ENCODE data around the gene ATF4.

- TF ChIP-seq CTCF (IDR thresholded peaks at IDR 0.05) (no peak), POLR2A (IDR thresholded peaks at IDR 0.05) (no peak), POLR2AphosphoS5 (IDR thresholded peaks at IDR 0.05) (no peak)
Observed at GRCh38 chr22:39471381-39472141, 48.8 kb upstream of the ATF4 start.
